Peyer's patch (tissue), 4 donors: Measurements from ENCODE around the gene INTS7. TPM values are rescaled to one million over a fixed set of nuclear protein-coding genes. Genes with fewer than 3 reads are reported as not detected.

ENCODE experiments used
- DNase-seq, 3 donors: peaks; one replicate each; pipeline ENCODE4 v3.0.0-alpha.2; 2017 to 2019
- H3K27ac ChIP-seq, 4 donors: fragments of 200-600 bp; sonication (generic); one replicate each; pipeline ENCODE4 v1.5.1; 2016 to 2019
- H3K27me3 ChIP-seq, 2 donors: fragments of 200-600 bp; sonication (generic); one replicate each; pipeline ENCODE4 v1.5.1; 2019
- H3K36me3 ChIP-seq, 3 donors: fragments of 200-600 bp; sonication (generic); one replicate each; pipeline ENCODE4 v1.5.1; 2016 to 2019
- H3K4me1 ChIP-seq, 4 donors: fragments of 200-600 bp; sonication (generic); one replicate each; pipeline ENCODE4 v1.5.1; 2016 to 2019
- H3K4me3 ChIP-seq, 4 donors: fragments of 200-600 bp; sonication (generic); 1 replicate in 3 of 4; 2 replicates in 1 of 4; pipeline ENCODE4 v1.5.1; 2016 to 2019; ENCODE audit warnings: mild to moderate bottlenecking in 1 of 4
- H3K9me3 ChIP-seq, 4 donors: fragments of 200-600 bp; sonication (generic); one replicate each; pipeline ENCODE4 v1.5.1; 2016 to 2019; ENCODE audit warnings: mild to moderate bottlenecking in 1 of 4
- CTCF ChIP-seq, 6 experiments: fragments of 450-650 bp in 4 of 6; fragments of 200-600 bp in 2 of 6; sonication (generic) in 1 of 6; IDR thresholded peaks; one replicate each; pipeline ENCODE4 v1.5.1; 2017 to 2019; ENCODE audit warnings: antibody characterized with exemption in 6 of 6, mild to moderate bottlenecking in 3 of 6, moderate library complexity in 1 of 6
- POLR2A ChIP-seq, 2 donors: fragments of 450-650 bp; IDR thresholded peaks; one replicate each; pipeline ENCODE4 v1.5.1; 2017; ENCODE audit warnings: antibody characterized with exemption in 2 of 2, mild to moderate bottlenecking in 2 of 2, moderate library complexity in 2 of 2
- total RNA-seq, 4 donors: library from RNA; depleted of rRNA; stranded (reverse); fragments of >200 nt; gene quantifications; one replicate each; pipeline ENCODE4 v1.1.0, GENCODE V29; 2016

INTS7 gene
- total RNA-seq, 4 donors from 2014 or later, result 7.7 to 21.5 (median 11.9) TPM

DNA sequence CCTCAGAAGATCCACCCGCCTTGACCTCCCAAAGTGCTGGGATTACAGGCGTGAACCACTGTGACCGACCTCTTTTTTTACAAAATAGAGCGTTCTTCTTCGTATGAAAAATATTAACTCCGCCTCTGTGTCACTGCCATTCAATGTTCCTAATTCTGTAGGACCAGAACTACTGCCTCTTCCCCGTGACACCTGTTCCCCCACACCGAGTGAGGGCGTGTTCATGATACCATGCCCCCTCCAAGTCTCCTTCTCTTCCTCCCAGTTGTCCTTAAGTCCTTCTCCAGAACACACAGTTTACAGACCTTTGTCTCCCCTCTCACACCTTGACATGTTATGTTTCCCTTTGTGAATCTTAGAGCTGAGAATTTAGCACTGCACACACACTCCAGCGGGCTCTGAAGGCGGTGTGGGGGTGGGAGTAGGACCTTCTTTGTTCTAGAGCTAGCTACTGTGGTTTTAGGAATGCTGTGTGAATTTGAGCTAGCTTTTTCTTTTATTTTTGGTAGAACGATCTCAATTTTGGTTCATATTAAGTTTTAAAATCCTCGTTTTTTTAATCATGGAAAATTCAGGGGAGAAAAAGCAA, 122.4 kb downstream of the INTS7 start:
- no peaks in the 10 kb centered on the region for H3K9me3 ChIP-seq
- peak overlapping the region in 2 of 4 donors; percentile 80 to 91 for H3K27ac ChIP-seq
- H3K4me3 ChIP-seq, result no peak overlapping the region
- H3K27me3 ChIP-seq, result no peaks in the 10 kb centered on the region
- TF ChIP-seq POLR2A (IDR thresholded peaks at IDR 0.05) (no peak), CTCF (IDR thresholded peaks at IDR 0.05) (no peak)
- peaks cover 0 to 32% (median 4%) of the 10 kb centered on the region in 4 donors for H3K4me1 ChIP-seq
- no peak for DNase-seq
- no peaks in the 10 kb centered on the region for H3K36me3 ChIP-seq

DNA sequence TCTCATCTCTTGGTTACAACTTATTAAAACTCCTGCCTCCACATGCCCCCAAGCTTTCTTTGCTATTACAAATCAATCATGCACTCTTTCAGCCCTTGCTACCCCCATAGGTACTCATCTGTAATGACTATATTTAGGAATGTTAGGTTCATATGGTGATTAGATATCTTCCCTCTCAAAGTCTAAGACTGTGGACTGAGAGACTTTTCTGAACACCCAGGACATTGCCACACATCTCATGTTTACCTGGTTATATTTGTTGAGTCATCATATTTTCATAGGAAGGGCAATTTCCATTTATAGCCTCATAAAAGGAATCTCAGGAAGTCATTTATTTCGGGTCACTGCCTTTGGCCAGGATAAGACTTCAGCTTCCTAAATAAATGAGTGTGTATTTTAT, 123.3 kb downstream of the INTS7 start:
- Histone ChIP-seq H3K9me3 (no peaks in the 10 kb centered on the region), H3K4me3 (no peak overlapping the region), H3K27ac (peak overlapping the region in 3 of 4 donors; percentile 60 to 91 (median 80)), H3K27me3 (no peaks in the 10 kb centered on the region), H3K4me1 (peaks cover 0 to 32% (median 4%) of the 10 kb centered on the region in 4 donors), H3K36me3 (no peaks in the 10 kb centered on the region)
- no peak for TF ChIP-seq CTCF (IDR thresholded peaks at IDR 0.05)
- no peak for TF ChIP-seq POLR2A (IDR thresholded peaks at IDR 0.05)
- DNase-seq, result no peak

GRCh38 chr1:211910913-211911485, 124.4 kb downstream of the INTS7 start:
- Histone ChIP-seq H3K9me3 (no peaks in the 10 kb centered on the region), H3K36me3 (no peaks in the 10 kb centered on the region), H3K27ac (peak overlapping the region in 3 of 4 donors; percentile 60 to 91 (median 80)), H3K4me1 (peaks cover 0 to 32% (median 4%) of the 10 kb centered on the region in 4 donors), H3K27me3 (no peaks in the 10 kb centered on the region), H3K4me3 (peak overlapping the region in 1 of 4 donors; percentile 31)
- peak in 1 of 3 donors; percentile 70 for DNase-seq
- TF ChIP-seq POLR2A (IDR thresholded peaks at IDR 0.05), result no peak
- TF ChIP-seq CTCF (IDR thresholded peaks at IDR 0.05), result no peak

DNA sequence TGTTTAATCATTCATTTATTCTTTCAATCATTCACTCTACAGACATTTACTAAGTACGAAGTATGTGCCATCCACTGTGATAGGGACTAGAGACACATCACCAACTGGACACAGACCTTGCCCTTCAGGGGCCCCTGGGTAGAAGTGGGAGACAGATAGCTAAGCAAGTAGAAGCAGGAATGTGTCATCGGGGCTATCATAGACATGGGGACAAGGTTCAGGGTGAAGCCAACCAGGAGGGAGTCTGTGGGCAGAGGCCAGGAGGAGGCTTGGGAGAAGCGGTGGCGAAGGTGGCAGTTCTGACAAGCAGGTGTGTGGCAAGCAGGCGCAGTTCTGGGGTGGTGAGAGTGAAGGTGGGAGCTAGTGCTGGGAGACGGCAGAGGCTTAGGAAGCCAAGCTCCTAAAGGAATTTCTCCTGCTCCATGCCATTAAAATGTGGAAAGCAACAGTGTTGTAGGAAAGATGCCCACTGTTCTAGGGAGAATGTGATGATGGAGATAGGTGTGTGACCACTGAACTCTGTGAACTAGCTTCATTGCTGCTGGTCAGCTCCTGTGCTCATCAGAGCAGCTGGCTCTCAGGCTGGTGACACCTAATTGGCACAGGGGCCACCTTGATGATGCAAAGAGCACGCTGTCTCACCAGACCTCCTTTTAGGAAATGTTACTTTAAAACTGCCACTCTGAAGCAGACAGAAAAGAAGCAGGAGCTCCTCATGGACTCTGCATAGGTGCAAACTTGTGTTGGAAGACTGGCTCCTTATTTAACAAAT, 125.1 kb downstream of the INTS7 start:
- Histone ChIP-seq H3K27ac (peak overlapping the region in 3 of 4 donors; percentile 60 to 91 (median 80)), H3K9me3 (no peaks in the 10 kb centered on the region), H3K4me3 (peak overlapping the region in 2 of 4 donors; percentile 1 to 31), H3K36me3 (no peaks in the 10 kb centered on the region), H3K27me3 (no peaks in the 10 kb centered on the region), H3K4me1 (peaks cover 0 to 32% (median 4%) of the 10 kb centered on the region in 4 donors)
- no peak for TF ChIP-seq CTCF (IDR thresholded peaks at IDR 0.05)
- TF ChIP-seq POLR2A (IDR thresholded peaks at IDR 0.05), result peak; percentile 24 to 75
- DNase-seq, result peak in 2 of 3 donors; percentile 76 to 88

GRCh38 chr1:211909395-211909794, 126.0 kb downstream of the INTS7 start:
- H3K4me1 ChIP-seq, result peaks cover 0 to 32% (median 4%) of the 10 kb centered on the region in 4 donors
- no peak for TF ChIP-seq POLR2A (IDR thresholded peaks at IDR 0.05)
- no peak for TF ChIP-seq CTCF (IDR thresholded peaks at IDR 0.05)
- H3K27ac ChIP-seq, result peak overlapping the region in 2 of 4 donors; percentile 50 to 91
- no peak for DNase-seq
- H3K36me3 ChIP-seq, result no peaks in the 10 kb centered on the region
- no peak overlapping the region for H3K4me3 ChIP-seq
- H3K27me3 ChIP-seq, result no peaks in the 10 kb centered on the region
- peaks cover 0 to 5% (median 0%) of the 10 kb centered on the region in 4 donors for H3K9me3 ChIP-seq
